NCI-H524 treated with DMSO at 0.1 percent for 48 hours (cell line): ENCODE data around the gene MNDA.

Experiments
- DNase-seq: peaks from one replicate; lab custom pipeline; 2025; lab: John Stamatoyannopoulos, UW

Gene MNDA

DNA sequence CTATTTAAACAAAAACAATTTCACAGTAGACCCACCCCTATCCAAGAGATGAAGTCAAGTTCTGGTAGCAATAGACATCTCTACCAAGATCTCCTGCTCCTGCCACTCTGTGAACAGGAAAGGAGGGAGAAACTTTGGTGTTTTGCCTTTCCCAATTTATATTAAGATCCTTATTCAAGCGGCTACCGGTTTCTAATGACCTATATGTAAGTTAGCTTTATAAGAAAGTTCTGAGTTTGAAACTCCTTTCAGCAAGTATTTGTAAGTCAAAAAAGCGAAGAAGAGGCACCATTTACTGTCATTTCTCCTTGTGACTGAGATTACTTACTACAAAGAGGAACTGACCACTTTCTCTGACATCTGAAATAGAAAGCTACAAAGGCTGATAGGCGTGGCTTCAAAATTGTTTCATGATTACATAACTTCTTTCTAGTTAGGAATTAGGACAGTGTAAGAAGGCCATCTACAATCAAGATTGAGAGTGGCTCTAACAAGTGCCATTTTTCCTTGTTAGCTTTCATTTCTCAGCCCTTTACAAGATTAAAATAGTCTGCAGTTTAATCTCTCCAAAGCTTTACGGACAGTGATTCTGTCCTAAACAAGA lies at the start of gene MNDA:
Gene MNDA (plus strand): TSS at position 448 of the 604 bp plus-strand sequence. CDS start 10,803 bp downstream, outside the sequence.
- DNase-seq: no peak

GRCh38 chr1:158793604-158794003 lies 37.5 kb upstream of the MNDA start:
- no peak for DNase-seq

DNA sequence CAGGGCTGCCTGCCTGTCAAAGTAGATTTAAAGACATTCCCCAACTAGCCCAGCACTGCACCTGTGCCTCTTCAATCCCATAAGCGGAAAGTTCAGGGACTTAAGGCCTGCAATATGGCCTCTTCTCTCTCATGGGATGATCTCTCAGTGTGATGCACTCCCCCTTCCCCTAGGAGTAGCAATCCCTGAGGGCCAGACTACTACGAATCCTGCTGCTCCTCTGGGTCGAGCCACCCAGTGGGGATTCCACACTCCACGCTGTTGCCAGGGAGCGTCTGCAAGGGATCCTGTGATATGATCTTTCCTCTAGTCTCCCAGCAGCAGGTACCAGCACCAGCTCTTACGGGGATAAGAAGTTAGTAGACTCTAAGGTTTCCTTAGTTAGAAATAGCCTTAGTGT lies 36.9 kb upstream of the MNDA start:
- no peak for DNase-seq

DNA sequence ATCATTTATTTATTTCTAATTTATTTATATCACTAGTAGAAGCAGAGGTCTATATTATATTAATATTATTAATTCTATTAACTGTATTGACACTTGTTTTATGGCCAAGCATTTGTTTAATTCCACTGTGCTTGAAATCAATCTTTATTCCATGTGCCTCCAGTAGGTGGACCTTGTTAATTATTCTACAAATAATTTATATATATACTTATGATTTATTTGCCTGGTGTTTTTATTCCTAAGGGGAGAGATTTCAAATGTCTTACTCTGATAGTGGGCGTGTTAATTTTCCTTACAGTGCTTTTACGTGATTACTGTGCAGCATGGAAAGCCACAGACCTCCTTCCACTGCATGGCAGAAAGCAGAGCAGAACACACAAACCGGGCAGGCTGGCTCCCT lies 32.6 kb upstream of the MNDA start:
- DNase-seq: no peak

DNA sequence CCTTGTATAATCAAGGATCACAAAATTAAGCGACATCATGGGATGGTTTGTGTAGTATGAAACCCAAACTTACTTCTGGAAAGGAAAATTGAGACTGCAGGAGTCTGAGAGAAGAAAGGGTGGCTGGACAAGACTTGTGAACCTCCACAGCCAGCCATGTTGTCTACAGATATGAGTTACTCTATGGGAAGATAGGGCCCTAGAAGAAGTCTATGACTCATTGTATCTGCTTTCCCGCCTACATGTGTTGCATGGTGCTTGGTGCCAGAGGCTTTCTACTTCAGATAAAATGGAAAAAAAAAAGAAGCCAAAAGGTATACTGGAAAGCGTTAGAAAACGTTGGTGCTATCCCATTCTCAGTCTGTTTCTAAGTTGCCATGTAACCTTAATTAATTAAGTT lies 31.5 kb upstream of the MNDA start:
- DNase-seq: no peak

DNA sequence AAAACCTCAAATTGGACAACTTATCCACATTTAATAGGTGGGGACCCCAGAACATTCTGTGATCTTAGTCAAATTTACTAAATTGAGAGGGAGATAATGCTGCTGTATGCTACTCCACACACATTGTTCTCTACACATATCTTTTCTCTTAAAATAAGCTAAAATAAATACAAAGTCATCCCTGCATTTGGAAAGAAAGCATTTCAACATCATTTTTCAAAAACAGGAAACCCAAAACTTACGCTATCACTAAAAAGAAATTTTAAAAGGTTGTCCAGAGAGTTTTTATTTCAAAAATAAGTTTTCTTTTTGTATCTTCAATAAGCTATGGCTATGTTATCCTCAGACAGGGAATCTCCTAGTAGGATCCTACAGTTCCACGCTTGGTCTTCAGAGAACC lies 30.6 kb upstream of the MNDA start:
- no peak for DNase-seq

GRCh38 chr1:158801396-158801795 lies 29.8 kb upstream of the MNDA start:
- no peak for DNase-seq

- DNase-seq: no peak
Measured at GRCh38 chr1:158803678-158804077, 27.5 kb upstream of the MNDA start.

GRCh38 chr1:158806916-158807536 lies 24.1 kb upstream of the MNDA start:
- no peak for DNase-seq

DNA sequence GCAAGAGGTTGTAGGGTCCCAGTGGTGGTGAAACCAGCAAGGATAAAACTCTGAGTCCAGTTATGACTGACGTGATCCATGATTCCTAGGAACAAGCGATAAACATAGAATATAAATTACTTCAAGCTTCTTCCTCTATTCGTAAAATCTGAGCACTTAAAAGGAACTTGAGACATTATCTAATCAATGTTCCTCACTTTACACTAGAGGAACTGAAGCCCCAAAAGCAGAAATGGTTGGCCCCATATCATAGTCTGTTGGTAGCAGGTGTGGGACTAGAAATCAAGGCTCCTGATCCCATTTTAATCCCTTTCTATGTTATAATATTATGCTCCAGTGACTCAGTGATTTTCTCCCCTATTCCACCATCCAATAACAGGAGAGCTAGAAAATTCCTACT lies 21.9 kb upstream of the MNDA start:
- DNase-seq: no peak

DNA sequence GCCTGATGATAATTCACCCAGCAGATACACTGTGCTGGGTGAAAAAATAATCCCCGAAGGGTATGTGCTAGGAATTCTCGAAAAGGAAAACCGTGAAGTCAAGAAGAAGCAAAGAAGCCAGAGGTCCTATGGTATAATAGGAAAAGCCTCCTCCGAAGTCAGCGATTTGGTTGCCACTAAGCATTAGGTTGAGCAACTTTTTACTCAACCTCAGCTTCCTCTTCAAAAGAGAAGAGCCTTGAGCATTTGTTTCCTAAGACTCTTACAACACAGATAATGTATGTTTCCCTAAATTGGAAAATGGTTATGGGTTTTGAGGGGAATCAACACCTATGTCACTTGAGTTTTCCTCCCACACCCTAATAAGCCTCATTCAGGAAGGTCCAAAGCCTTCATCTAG lies 21.3 kb upstream of the MNDA start:
- no peak for DNase-seq

DNA sequence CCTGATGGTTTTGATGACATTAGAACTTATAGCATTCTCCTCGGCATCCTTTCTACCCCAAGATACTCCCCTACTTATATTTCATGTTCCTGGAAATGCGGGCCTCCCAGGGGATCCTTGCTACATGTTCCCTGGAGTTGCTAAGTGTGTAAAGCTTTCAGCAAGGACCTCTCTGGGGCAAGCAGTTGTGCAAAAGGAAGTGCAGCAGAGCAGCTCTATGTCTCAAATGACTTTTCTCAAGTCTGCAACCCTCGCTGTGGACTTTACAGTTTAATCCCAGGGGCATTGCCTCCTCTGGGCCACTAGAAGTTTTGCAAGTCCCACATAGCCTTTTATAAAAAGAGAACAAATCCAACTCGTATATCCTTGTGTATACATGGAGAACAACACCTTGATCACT lies 20.8 kb upstream of the MNDA start:
- DNase-seq: no peak

- no peak for DNase-seq
Measured at GRCh38 chr1:158812336-158812735, 18.8 kb upstream of the MNDA start.

DNA sequence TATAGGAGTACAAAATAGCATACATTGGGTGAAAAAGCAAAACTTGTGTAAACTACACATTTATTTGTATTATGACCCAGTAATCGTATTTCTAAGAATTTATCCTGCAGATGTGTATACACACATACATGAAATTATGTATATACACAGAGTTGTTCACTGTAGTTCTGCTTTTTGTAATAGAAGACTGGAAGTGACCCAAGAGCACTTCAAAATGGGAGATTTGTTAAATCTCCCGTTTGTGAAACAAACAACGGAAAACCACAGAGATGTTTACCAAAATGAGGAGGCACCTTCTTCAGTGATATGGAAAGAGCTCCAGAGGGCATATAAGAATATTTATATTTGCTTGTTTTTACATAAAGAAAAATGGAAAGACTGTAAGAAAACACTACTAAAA lies 18.0 kb upstream of the MNDA start:
- no peak for DNase-seq

DNA sequence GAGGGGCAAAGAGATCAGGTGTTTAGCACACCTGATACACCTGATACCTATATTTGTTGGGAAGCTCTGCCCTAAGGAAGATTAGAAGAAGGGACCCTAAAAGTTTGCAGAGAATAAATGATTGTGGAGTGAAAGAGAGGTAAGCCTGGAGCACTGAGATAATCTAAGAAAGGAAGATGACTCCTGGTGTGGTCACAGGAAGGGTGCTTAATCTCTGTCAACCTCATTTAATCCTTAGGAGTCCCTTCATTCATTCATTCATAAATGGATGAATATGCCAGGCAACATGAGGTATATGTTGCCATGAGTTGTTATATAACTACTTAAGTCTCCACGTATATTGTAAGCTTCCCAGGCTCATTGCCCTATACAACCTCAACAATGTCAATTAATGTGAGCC lies 16.2 kb upstream of the MNDA start:
- no peak for DNase-seq

GRCh38 chr1:158818560-158818959 lies 12.6 kb upstream of the MNDA start:
- DNase-seq: no peak

GRCh38 chr1:158818975-158819431 lies 12.1 kb upstream of the MNDA start:
- DNase-seq: no peak

DNA sequence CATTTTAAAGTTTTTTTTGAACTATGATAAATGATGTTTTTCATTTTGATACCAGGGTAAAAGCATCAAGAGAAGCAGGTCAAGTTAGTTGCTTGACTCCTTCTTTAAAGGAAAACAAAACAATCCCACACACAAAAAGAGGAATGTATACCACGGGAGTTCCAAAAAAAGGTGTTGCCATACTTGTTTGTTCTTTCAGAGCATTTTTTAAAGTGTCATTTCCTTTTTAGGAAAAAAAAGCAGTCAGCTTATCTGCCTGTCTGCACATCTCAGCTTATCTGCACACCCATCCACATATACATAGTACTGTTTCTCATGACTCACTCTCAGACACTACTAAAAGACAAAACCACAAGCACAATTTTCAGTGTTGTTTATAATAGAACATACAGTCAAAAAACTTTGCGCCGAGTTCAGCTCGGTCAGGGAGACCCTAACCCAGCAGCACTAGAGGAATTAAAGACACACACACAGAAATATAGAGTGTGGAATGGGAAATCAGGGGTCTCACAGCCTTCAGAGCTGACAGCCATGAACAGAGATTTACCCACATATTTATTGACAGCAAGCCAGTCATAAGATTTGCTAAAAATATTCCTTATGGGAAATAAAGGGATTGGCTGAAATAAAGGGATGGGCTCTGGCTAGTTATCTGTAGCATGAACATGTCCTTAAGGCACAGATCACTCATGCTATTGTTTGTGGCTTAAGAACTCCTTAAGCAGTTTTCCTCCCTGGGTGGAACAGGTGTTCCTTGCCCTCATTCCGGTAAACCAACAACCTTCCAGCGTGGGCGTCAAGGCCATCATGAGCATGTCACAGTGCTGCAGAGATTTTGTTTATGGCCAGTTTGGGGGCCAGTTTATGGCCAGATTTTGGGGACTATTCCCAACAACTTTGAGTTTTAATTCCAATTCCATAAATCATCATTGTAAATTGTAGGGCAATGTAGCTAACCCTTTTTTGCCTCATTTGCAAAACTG lies 11.4 kb upstream of the MNDA start:
- DNase-seq: no peak

DNA sequence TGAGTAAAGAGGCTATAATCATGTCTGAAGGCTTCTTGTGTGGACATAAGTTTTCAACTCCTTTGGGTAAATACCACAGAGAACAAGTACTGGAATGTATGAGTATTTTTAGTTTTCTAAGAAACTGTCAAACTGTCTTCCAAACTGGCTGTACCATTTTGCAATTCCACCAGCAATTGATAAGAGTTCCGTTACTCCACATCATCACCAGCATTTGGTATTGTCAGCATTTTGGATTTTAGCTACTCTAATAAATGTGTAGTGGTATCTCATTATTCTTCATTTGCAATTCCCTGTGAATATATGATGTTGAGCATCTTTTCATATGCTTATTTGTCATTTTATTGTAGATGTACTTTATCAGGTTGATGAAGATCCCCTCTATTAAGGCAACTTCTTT lies 9.4 kb upstream of the MNDA start:
- DNase-seq: no peak

DNA sequence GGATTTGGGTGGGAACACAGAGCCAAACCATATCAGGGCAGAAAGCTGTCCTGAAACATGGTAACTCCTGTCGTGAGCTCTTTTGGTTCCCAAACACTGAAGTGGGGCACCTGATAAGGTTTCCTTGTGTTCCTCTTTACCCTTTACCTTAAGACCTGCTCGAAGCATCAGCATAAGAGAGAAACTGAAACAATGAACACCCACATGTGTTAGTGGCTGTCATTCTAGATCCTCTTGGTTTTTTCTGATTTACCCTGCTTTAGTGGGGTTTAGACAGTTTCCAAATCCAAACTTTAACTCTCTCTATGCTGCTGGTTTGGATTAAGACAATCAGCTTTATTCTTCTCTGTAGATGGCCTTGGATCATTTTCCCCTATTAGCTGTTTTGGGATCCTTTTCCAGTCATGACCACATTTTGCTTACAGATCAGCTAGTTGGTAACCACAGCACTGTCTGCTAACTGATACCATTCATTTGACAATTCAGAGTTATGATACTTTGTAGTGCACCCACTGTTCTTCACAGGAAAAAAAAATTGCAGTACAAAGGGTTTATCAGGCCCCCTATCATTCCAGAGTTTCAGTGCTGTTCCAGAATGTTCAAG lies 975 bp upstream of the MNDA start:
- no peak for DNase-seq

DNA sequence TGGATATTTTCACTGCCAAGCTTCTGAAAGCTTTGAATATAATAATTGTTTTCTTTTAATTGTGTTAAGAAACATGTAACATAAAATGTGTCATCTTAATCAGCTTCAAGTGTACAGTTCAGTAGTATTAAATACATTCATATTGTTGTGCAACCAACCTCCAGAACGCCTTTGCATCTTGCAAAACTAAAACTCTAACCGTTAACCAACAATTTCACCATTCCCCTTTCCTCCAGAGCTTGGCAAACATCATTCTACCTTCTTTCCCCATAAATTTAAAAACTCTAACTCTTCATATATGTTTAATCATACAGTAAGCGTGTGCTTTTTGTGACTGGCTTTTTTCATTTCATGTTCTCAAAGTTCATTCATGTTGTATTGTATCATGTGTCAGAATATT lies 2.1 kb downstream of the MNDA start:
- no peak for DNase-seq

DNA sequence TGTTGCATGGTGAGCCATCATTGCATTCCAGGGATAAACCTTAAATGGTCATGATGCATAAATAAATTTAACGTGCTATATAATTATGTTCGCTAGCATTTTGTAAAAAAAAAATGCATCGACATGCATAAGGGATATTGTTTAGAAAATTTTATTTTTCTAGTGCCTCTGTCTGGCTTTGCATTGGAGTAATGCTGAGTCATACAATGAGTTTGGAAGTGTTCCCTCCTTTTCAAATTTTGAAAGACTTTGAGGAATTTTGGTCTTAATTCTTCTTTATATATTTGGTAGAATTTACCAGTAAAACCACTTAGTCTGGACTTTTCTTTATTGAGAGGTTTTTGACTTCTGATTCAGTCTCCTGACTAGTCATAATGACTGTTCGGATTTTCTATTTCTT lies 4.9 kb downstream of the MNDA start:
- no peak for DNase-seq

- no peak for DNase-seq
Measured at GRCh38 chr1:158838660-158839059, 7.5 kb downstream of the MNDA start.
